Measurements from ENCODE around the gene DIP2C.

DNA sequence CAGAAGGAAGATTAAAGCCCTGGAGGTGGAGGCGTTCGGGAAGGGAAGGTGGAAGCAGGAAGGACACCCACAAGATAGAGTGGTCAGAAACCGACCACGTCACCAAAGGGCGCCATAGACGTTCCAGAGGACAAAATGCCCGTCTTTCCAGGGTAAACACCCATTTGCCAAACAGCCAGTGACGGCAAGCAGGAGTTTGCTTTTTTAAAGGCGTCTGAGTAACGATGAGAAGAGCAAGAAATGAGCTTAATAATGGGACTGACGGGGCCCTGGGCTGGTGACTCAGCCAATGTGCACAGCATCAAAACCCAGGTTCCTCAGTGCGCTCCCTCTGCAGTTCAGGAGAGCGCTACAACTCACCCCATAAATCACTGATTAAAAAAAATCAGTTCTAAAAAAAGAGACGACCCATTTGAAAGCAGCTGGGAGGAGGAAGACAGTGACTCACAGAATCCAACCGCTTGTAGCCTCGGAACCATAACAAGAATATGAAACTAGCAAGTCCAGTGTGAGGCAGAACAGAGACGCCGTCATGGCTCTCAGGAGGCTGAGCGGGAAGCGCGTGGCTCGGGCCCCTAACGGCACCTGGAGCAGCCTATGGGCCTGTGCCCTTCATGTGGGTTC, 5.9 kb downstream of the DIP2C start:
- TF ChIP-seq CTCF (IDR thresholded peaks at IDR 0.05) (no peak), POLR2A (IDR thresholded peaks at IDR 0.05) (no peak), POLR2AphosphoS5 (IDR thresholded peaks at IDR 0.05; ENCODE audit: insufficient read depth in 1 of 2, low read depth in 1 of 2) (peak; percentile 63 to 74)
